HEK293 (cell line): ENCODE results near the gene FSIP1.

Experiments
- ZNF48 ChIP-seq: fragments of 450-650 bp; formaldehyde crosslinking; IDR thresholded peaks from 2 replicates; pipeline ENCODE4 v1.5.1; 2016; ENCODE audit warnings: missing biosample characterization, missing genetic modification characterization
- ZNF513 ChIP-seq: fragments of 450-650 bp; IDR thresholded peaks from 2 replicates; pipeline ENCODE4 v1.5.1; 2018; ENCODE audit warnings: missing biosample characterization, missing genetic modification characterization

- TF ChIP-seq ZNF513 (tag by site-specific recombination) (no peak), ZNF48 (no peak)
Measured at GRCh38 chr15:39767921-39768320, 14.7 kb downstream of the FSIP1 start.
